Tibial artery (tissue), 4 donors: ENCODE results near the gene RGPD4.
"Not testable (repeated sequence)": the region's sequence is repeated elsewhere in the genome, so short reads cannot be mapped to it uniquely, and the experiment has no call there.

Experiments used
- DNase-seq, 2 donors: peaks; one replicate each; pipeline ENCODE4 v3.0.0-alpha.2; 2019
- H3K27ac ChIP-seq, 2 donors: fragments of 200-600 bp; sonication (generic) in 1 of 2; 1 replicate in 1 of 2; 2 replicates in 1 of 2; pipeline ENCODE4 v1.5.1; 2018 to 2019; ENCODE audit warnings: mild to moderate bottlenecking in 1 of 2
- H3K27me3 ChIP-seq, 2 donors: fragments of 200-600 bp; sonication (generic) in 1 of 2; one replicate each; pipeline versions ENCODE4 v1.5.1 to v1.6.0; 2016 to 2019
- H3K36me3 ChIP-seq, 3 donors: fragments of 200-600 bp; sonication (generic) in 2 of 3; one replicate each; pipeline ENCODE4 v1.5.1; 2016 to 2019; ENCODE audit warnings: mild to moderate bottlenecking in 2 of 3
- H3K4me1 ChIP-seq, 4 donors: fragments of 200-600 bp; sonication (generic) in 2 of 4; 1 replicate in 3 of 4; 2 replicates in 1 of 4; pipeline ENCODE4 v1.5.1; 2016 to 2019
- H3K4me3 ChIP-seq, 2 donors: fragments of 200-600 bp; sonication (generic) in 1 of 2; 1 replicate in 1 of 2; 2 replicates in 1 of 2; pipeline ENCODE4 v1.5.1; 2018 to 2019; ENCODE audit warnings: mild to moderate bottlenecking in 2 of 2
- H3K9me3 ChIP-seq, 3 donors: fragments of 200-600 bp; sonication (generic) in 1 of 3; one replicate each; pipeline ENCODE4 v1.5.1; 2016 to 2019
- intact Hi-C: fragments of 100-400 bp; cut with DNase I; formaldehyde crosslinking; loops from one replicate; pipeline ENCODE4 v1.15.0; 2023; ENCODE audit warnings: low total_unique reads
- TF ChIP-seq, protein P1 (sequence below), 2 experiments: fragments of 200-600 bp in 1 of 2; fragments of 450-650 bp in 1 of 2; IDR thresholded peaks; one replicate each; pipeline ENCODE4 v1.5.1; 2017 to 2019; ENCODE audit warnings: antibody characterized with exemption in 2 of 2, mild to moderate bottlenecking in 1 of 2, moderate library complexity in 1 of 2

The RGPD4 gene

DNA sequence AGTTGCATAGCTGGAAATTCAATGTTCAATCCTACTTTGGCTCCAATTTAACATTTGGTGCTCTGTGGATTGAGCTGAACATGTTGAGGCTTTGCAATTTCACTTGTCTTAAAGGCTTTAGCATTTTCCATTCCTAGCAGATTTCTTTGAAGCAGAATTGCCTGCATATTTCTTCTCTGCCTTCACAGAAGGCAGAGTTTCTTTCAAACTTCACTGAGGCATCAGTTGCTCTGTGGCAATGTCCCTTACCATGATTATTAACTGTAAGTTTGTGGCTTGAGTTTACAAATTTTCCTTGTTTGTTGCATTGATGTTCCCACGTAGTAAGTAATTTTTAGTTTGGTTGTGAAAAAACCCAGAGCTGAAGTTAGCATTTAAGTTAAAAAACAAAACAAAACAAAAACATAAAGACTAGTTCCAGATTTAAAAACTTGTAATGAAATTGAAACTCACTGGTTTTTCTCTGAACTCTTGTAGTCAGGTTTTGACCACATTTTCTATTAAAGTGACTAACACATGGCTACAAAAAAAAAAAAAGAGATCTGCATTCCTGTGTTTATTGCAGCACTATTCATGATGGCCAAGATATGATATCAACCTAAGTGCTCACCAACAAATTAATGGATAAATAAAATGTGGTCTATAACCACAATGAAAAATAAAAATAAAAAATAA lies 90.1 kb downstream of the RGPD4 start:
- intact Hi-C loops, DNase-seq, H3K27ac ChIP-seq: not testable (repeated sequence)

DNA sequence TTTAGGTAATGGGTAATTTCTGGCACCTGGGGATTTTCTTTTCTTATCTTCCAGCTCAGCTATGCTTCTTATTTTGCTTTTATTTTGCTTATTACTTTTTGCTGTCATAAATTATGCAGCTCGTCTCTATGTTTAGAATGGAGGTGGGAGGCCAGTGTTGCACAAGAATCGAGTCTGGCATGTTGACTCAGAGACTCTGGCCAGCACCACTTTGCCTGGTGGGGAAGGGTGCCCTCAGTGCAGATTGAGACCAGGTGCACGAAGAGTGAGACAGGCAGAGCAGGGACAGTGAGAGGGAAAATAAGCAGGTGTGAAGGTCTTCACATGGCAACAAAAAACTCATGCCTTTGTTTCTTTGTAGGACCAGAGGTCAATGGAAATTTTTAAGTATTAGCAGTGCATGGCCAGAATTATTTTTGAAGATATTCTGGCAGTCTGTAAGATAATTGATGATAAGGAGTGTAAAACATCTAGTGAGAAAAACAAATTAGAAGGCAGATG lies 100.4 kb downstream of the RGPD4 start:
- H3K4me1 ChIP-seq, result no peaks in the 10 kb centered on the region
- DNase-seq, result no peak
- TF ChIP-seq, protein P1, sequence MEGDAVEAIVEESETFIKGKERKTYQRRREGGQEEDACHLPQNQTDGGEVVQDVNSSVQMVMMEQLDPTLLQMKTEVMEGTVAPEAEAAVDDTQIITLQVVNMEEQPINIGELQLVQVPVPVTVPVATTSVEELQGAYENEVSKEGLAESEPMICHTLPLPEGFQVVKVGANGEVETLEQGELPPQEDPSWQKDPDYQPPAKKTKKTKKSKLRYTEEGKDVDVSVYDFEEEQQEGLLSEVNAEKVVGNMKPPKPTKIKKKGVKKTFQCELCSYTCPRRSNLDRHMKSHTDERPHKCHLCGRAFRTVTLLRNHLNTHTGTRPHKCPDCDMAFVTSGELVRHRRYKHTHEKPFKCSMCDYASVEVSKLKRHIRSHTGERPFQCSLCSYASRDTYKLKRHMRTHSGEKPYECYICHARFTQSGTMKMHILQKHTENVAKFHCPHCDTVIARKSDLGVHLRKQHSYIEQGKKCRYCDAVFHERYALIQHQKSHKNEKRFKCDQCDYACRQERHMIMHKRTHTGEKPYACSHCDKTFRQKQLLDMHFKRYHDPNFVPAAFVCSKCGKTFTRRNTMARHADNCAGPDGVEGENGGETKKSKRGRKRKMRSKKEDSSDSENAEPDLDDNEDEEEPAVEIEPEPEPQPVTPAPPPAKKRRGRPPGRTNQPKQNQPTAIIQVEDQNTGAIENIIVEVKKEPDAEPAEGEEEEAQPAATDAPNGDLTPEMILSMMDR (IDR thresholded peaks at IDR 0.05), result no peak

More for the DNA sequence above, 90.1 kb downstream of the RGPD4 start:
- H3K4me1 ChIP-seq, H3K9me3 ChIP-seq, H3K4me3 ChIP-seq, H3K36me3 ChIP-seq, H3K27me3 ChIP-seq: not testable (repeated sequence)

DNA sequence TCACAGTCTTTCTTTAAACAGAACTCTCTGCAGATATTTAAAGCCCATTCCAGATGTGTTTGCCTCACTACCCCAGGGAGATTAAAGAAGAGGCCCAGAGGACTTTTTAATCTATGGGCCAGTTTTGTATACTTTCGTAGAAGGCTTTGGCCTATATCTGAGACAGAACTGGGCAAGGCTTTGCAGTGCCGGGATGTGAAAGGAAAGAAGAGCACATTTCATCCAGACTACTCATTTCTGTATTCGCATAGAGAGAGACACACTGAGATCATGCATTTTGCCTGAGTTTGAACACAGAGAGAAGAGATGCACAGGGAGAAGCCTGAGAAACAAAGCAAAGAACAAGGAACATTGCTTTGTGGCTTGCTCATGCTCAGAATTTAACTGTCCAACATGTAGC lies 104.7 kb downstream of the RGPD4 start:
- H3K9me3 ChIP-seq, result no peaks in the 10 kb centered on the region
- no peak for DNase-seq
- H3K36me3 ChIP-seq, result no peaks in the 10 kb centered on the region
- intact Hi-C loops, result no loop called here
- H3K4me3 ChIP-seq, result no peak overlapping the region
- no peak overlapping the region for H3K27ac ChIP-seq
- TF ChIP-seq, protein P1 (IDR thresholded peaks at IDR 0.05), result no peak
- no peaks in the 10 kb centered on the region for H3K27me3 ChIP-seq
- peaks cover 0 to 6% (median 0%) of the 10 kb centered on the region in 4 donors for H3K4me1 ChIP-seq

More for the DNA sequence above, 100.4 kb downstream of the RGPD4 start:
- intact Hi-C loops, result loop anchor here (10.0 kb wide), 1 partner anchor 1282 kb away; no protein-coding TSS in a partner anchor
- H3K4me3 ChIP-seq, result no peak overlapping the region
- H3K9me3 ChIP-seq, result no peaks in the 10 kb centered on the region
- H3K36me3 ChIP-seq, result no peaks in the 10 kb centered on the region
- H3K27ac ChIP-seq, result no peak overlapping the region
- H3K27me3 ChIP-seq, result no peaks in the 10 kb centered on the region

DNA sequence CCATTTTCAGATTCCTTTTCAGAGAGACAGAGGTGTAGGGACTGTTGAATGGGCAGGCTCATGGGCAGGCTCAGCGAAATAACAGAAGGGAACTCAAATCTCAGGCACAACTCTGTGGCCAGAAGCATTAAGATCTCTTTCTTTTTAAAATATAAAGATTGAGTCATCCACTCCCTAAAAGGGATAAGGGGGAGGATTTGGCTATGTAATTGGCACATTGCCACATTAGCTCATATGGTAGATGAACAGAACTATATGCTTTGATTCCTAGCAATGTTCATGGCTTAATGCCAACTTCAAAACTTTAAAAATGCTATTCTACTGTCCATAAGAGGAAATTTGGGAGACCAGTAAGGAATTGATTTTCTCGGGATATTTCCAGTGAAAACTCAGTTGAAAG lies 105.8 kb downstream of the RGPD4 start:
- no peak overlapping the region for H3K4me3 ChIP-seq
- no peak for DNase-seq
- H3K36me3 ChIP-seq, result no peaks in the 10 kb centered on the region
- no peaks in the 10 kb centered on the region for H3K27me3 ChIP-seq
- intact Hi-C loops, result no loop called here
- TF ChIP-seq, protein P1 (IDR thresholded peaks at IDR 0.05), result no peak
- H3K4me1 ChIP-seq, result peaks cover 0 to 6% (median 0%) of the 10 kb centered on the region in 4 donors
- no peaks in the 10 kb centered on the region for H3K9me3 ChIP-seq
- H3K27ac ChIP-seq, result no peak overlapping the region

DNA sequence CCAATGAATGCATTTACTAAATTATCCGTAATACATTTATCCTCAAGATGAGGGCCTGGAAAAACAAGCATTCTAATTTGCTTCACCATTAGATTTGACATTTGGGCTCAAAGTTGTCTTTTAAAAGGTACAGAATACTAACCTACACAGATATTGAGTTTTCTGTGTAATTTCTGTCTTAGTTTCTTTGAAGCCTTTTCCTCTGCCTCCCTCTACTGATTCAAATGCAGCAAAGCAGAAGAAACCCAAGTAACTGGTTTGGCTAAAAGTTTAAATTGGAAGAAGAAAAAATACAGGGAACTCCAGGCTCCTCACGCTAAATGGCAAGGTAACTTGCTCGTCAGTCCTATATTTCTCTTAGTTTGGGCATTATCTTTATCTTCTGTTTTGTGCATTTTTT lies 106.3 kb downstream of the RGPD4 start:
- TF ChIP-seq, protein P1 (IDR thresholded peaks at IDR 0.05), result peak; percentile 32 to 38
- DNase-seq, result no peak
- Histone ChIP-seq H3K4me1 (peaks cover 0 to 6% (median 0%) of the 10 kb centered on the region in 4 donors), H3K36me3 (no peaks in the 10 kb centered on the region), H3K4me3 (no peak overlapping the region), H3K9me3 (no peaks in the 10 kb centered on the region), H3K27ac (no peak overlapping the region), H3K27me3 (no peaks in the 10 kb centered on the region)
- intact Hi-C loops, result no loop called here

DNA sequence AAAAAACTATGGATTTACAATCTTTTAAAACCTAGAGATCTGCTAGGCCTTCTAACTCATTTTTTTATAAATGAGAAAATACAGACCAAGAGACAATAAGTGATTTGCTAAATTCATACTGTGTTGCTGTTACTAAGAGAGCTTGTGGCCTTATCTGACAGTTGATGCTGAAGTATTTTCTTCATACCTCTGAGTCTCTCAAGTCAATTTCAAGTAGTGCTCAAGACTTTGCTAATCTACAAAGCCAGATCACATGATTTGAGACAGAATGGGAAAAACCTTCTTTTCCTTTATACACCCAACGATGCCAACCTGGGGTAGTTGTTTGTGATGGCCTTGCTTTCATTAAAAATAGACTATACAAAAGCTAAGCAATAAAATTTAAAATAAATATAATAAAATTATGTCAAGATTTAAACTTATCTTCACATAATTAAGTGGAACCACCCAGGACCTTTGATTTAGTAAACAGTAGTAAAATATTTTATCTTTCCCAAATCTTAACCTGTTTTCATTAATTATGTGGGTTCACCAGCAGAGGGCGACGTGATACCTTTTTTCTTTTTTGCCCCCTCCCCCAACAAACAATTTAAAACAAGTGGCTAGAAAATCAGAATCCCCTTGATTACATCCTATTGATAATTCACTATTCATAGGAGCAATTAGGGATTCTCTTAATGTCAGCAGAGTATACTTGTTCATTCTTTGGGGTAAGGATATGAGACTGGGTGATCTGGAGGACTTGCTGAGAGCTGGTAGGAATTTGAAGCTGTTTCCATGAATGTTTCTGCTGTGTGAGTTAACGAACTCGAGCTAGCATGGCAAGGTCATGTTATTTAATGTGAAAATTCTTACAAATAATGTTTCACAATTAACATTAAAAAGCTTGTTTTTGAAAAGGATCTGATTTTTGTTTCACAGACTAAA lies 110.0 kb downstream of the RGPD4 start:
- TF ChIP-seq, protein P1 (IDR thresholded peaks at IDR 0.05), result no peak
- peaks cover 0 to 6% (median 0%) of the 10 kb centered on the region in 4 donors for H3K4me1 ChIP-seq
- intact Hi-C loops, result no loop called here

More for the DNA sequence above, 110.0 kb downstream of the RGPD4 start:
- no peaks in the 10 kb centered on the region for H3K27me3 ChIP-seq
- no peaks in the 10 kb centered on the region for H3K9me3 ChIP-seq
- H3K4me3 ChIP-seq, result no peak overlapping the region
- DNase-seq, result no peak
- H3K36me3 ChIP-seq, result no peaks in the 10 kb centered on the region
- no peak overlapping the region for H3K27ac ChIP-seq
